GM12878 (cell line): Measurements from ENCODE around the gene MLF1. TPM values are rescaled to one million over a fixed set of nuclear protein-coding genes. Genes with fewer than 3 reads are reported as not detected.

Experiments
- ATAC-seq: fragments of 200-7000 bp; cut with Tn5 transposase; 3 replicates; pipeline ENCODE4 v1.9.1; 2020; ENCODE audit warnings: mild to moderate bottlenecking, moderate library complexity
- BruUV-seq: library from RNA; stranded (reverse); fragments of 400-500 nt; replicated peaks from 2 replicates; lab custom pipeline; 2021; lab: Mats Ljungman, UMichigan
- CTCF ChIA-PET: fragments of 300-600 bp; sonication (Branson Sonifier 250); formaldehyde crosslinking; extraction: SDS; loops from one replicate; lab custom pipeline; 2021; ENCODE audit warnings: inconsistent platforms; lab: Yijun Ruan, JAX
- POLR2A ChIA-PET: fragments of 350-600 bp; formaldehyde crosslinking; extraction: SDS; loops from one replicate; lab custom pipeline; 2021; ENCODE audit warnings: inconsistent platforms; lab: Charles Lee
- RAD21 ChIA-PET: fragments of 300-600 bp; sonication (Branson Sonifier 250); formaldehyde crosslinking; loops from one replicate; lab custom pipeline; 2023; ENCODE audit warnings: antibody characterized with exemption; ENCODE audit not compliant: unreplicated experiment; lab: Charles Lee
- SMC1A ChIA-PET: fragments of 300-600 bp; sonication (Branson Sonifier 250); formaldehyde crosslinking; loops from one replicate; lab custom pipeline; 2023; ENCODE audit not compliant: unreplicated experiment, uncharacterized antibody; lab: Charles Lee
- DNase-seq: peaks from one replicate; pipeline ENCODE4 v3.0.0-alpha.2; 2011; ENCODE audit warnings: low read depth, low spot score
- FAIRE-seq: peaks from 3 replicates; lab custom pipeline; 2011; peaks lifted over from hg19 to GRCh38; lab: Jason Lieb, UNC
- H2AFZ ChIP-seq: 2 replicates; pipeline ENCODE4 v1.6.0; 2011; ENCODE audit warnings: low read depth, low read length, control low read depth; ENCODE audit not compliant: control insufficient read depth
- H3K27ac ChIP-seq: 2 replicates; pipeline ENCODE4 v1.5.1; 2011; ENCODE audit warnings: control low read depth; ENCODE audit not compliant: control insufficient read depth, insufficient read depth
- H3K27me3 ChIP-seq, 2 experiments: replicated peaks in 1 of 2; 2 replicates each; pipeline versions ENCODE4 v1.6.0 to v1.6.1; 2011; ENCODE audit warnings: low read length in 1 of 2; ENCODE audit not compliant: control insufficient read depth in 2 of 2, insufficient read depth in 2 of 2
- H3K36me3 ChIP-seq, 2 experiments: 2 replicates each; pipeline ENCODE4 v1.5.1; 2011; ENCODE audit warnings: low read length in 1 of 2; ENCODE audit not compliant: control insufficient read depth in 2 of 2, insufficient read depth in 2 of 2
- H3K4me1 ChIP-seq: 2 replicates; pipeline ENCODE4 v1.6.1; 2011; ENCODE audit warnings: mild to moderate bottlenecking, low read length, moderate library complexity, mixed read lengths; ENCODE audit not compliant: control insufficient read depth, insufficient read depth
- H3K4me2 ChIP-seq: 2 replicates; pipeline ENCODE4 v1.6.0; 2011; ENCODE audit warnings: control low read depth; ENCODE audit not compliant: control insufficient read depth, insufficient read depth
- H3K4me3 ChIP-seq: fragments of 200-600 bp; sonication (generic); 2 replicates; pipeline ENCODE4 v1.5.1; 2016
- H3K79me2 ChIP-seq: 2 replicates; pipeline ENCODE4 v1.6.0; 2011; ENCODE audit warnings: low read length; ENCODE audit not compliant: control insufficient read depth, insufficient read depth
- H3K9ac ChIP-seq: 2 replicates; pipeline ENCODE4 v1.8.0; 2011; ENCODE audit warnings: low read length, control low read depth, mixed read lengths; ENCODE audit not compliant: control insufficient read depth, insufficient read depth
- H3K9me3 ChIP-seq: replicated peaks from 3 replicates; pipeline ENCODE4 v1.5.1; 2011; ENCODE audit warnings: mild to moderate bottlenecking, low read length; ENCODE audit not compliant: control insufficient read depth, insufficient read depth
- H4K20me1 ChIP-seq: 2 replicates; pipeline ENCODE4 v1.6.0; 2011; ENCODE audit not compliant: control insufficient read depth, insufficient read depth
- BRCA1 ChIP-seq: IDR thresholded peaks from 2 replicates; pipeline ENCODE4 v1.6.1; 2011; ENCODE audit warnings: low read depth, low read length, improper control_type of control experiment
- HDGF ChIP-seq: fragments of 450-650 bp; IDR thresholded peaks from 2 replicates; pipeline ENCODE4 v1.6.1; 2016; ENCODE audit warnings: antibody characterized with exemption
- IKZF1 ChIP-seq: fragments of 450-650 bp; conservative IDR thresholded peaks from 2 replicates; pipeline ENCODE4 v1.6.1; 2017; ENCODE audit warnings: antibody characterized with exemption, mild to moderate bottlenecking
- MEF2B ChIP-seq: fragments of 450-650 bp; IDR thresholded peaks from 2 replicates; pipeline ENCODE4 v1.6.1; 2018; ENCODE audit warnings: mild to moderate bottlenecking, moderate library complexity; ENCODE audit not compliant: partially characterized antibody, poor library complexity, severe bottlenecking
- MTA2 ChIP-seq: fragments of 450-650 bp; IDR thresholded peaks from 2 replicates; pipeline ENCODE4 v1.6.1; 2016; ENCODE audit warnings: low read depth, mild to moderate bottlenecking, moderate library complexity
- NBN ChIP-seq: fragments of 450-650 bp; IDR thresholded peaks from 2 replicates; pipeline ENCODE4 v1.6.1; 2016
- RB1 ChIP-seq: fragments of 450-650 bp; formaldehyde crosslinking; IDR thresholded peaks from 2 replicates; pipeline ENCODE4 v1.6.1; 2017; ENCODE audit warnings: mild to moderate bottlenecking, borderline replicate concordance
- WGBS: methylation state at CpG from one replicate; pipeline ENCODE4 v1.1.6; 2016; ENCODE audit warnings: low lambda C conversion rate; ENCODE audit not compliant: insufficient replicate concordance, insufficient coverage; ENCODE audit errors: missing lambda C conversion rate; 5-methylcytosine and 5-hydroxymethylcytosine counted together
- in situ Hi-C: fragments of 300-500 bp; cut with MboI; formaldehyde crosslinking; loops from 9 replicates; pipeline ENCODE4 v1.14.3; 2018; ENCODE audit warnings: mixed read lengths
- intact Hi-C: fragments of 100-400 bp; cut with micrococcal nuclease; formaldehyde crosslinking; loops from one replicate; pipeline ENCODE4 v1.14.2; 2022; ENCODE audit not compliant: unreplicated experiment
- polyA plus RNA-seq, 11 experiments: library from polyadenylated mRNA; depleted of rRNA in 4 of 11; unstranded in 6 of 11; stranded (reverse) in 5 of 11; fragments of >200 nt; fragmentation: Nextera tagmentation in 4 of 11; fragmentation: Illumina TruSeq in 1 of 11; extraction: Ambion mirVana in 4 of 11; extraction: Trizol in 1 of 11; gene quantifications; 1 replicate in 1 of 11; 2 replicates in 10 of 11; pipeline versions ENCODE4 v1.2.1 to v1.2.3, GENCODE V29; 2011 to 2016; ENCODE audit warnings: inconsistent platforms in 2 of 11, missing spikeins in 2 of 11, low read depth in 1 of 11
- total RNA-seq, 4 experiments: library from RNA; depleted of rRNA in 3 of 4; stranded (reverse); fragments of >200 nt in 3 of 4; fragmentation: Illumina TruSeq in 1 of 4; extraction: Trizol in 1 of 4; gene quantifications; 2 replicates each; pipeline versions ENCODE4 v1.2.1 to v1.2.3, GENCODE V29; 2013 to 2021
- TF ChIP-seq, protein P1 (sequence below): fragments of 450-650 bp; IDR thresholded peaks from 2 replicates; pipeline ENCODE4 v1.6.1; 2016; ENCODE audit warnings: mild to moderate bottlenecking
- TF ChIP-seq, protein P2 (sequence below): IDR thresholded peaks from 2 replicates; pipeline ENCODE4 v1.6.1; 2011; ENCODE audit warnings: low read depth, mild to moderate bottlenecking, low read length, moderate library complexity, borderline replicate concordance; ENCODE audit errors: extremely low read depth

The MLF1 gene
- total and polyA plus RNA-seq, 10 of the 15 experiments (the other 5 are each of a cell fraction or from before 2014, with no cell fraction given), result 0.19 to 0.69 (median 0.40) TPM; not detected in 2

DNA sequence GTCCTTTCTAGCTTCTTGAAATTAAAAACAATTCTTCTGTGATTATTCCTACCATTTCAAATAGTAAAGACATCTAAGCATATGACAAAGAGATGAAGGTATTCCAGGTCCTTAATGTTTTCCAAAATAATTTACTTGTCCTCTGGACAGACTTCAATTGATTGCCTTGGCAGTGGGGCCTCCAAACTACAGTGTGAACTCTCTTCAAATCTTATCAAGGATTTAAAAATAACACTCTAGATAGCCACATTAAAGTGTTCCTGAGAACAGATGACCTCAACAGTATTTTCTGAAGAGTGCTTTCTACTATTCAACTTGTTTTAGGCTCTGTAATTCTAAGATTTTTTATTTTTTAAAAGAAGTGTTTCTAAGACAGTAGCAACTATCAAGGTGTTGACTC lies 7.9 kb upstream of the MLF1 start:
- in situ Hi-C loops, result no loop called here
- H2AFZ ChIP-seq, result no peak overlapping the region
- DNase-seq (no peak), FAIRE-seq (no peak), ATAC-seq (no peak)
- H3K27ac ChIP-seq, result no peak overlapping the region
- TF ChIP-seq, protein P1, sequence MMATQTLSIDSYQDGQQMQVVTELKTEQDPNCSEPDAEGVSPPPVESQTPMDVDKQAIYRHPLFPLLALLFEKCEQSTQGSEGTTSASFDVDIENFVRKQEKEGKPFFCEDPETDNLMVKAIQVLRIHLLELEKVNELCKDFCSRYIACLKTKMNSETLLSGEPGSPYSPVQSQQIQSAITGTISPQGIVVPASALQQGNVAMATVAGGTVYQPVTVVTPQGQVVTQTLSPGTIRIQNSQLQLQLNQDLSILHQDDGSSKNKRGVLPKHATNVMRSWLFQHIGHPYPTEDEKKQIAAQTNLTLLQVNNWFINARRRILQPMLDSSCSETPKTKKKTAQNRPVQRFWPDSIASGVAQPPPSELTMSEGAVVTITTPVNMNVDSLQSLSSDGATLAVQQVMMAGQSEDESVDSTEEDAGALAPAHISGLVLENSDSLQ, result no peak
- TF ChIP-seq MTA2, result no peak
- RAD21 ChIA-PET, result no interaction called here
- no peaks in the 10 kb centered on the region; a peak in 1 of 4 replicates for H3K27me3 ChIP-seq
- CTCF ChIA-PET, result interaction anchor here (0.9 kb wide), 1 partner anchor 14 kb away, joined by 3 read pairs; no protein-coding TSS in a partner anchor
- H3K9ac ChIP-seq, result no peak overlapping the region
- no peaks in the 10 kb centered on the region; the same call in 2 of the 3 replicates for H3K9me3 ChIP-seq
- no peaks in the 10 kb centered on the region for H3K4me1 ChIP-seq
- BruUV-seq, result no TSS peak
- H3K4me2 ChIP-seq, result no peak overlapping the region
- H4K20me1 ChIP-seq, result no peaks in the 10 kb centered on the region
- intact Hi-C loops, result no loop called here
- H3K4me3 ChIP-seq, result no peak overlapping the region
- H3K79me2 ChIP-seq, result no peaks in the 10 kb centered on the region
- POLR2A ChIA-PET, result no interaction called here
- SMC1A ChIA-PET, result interaction anchor here (1.1 kb wide), 1 partner anchor 555 kb away, joined by 3 read pairs; no protein-coding TSS in a partner anchor
- no peaks in the 10 kb centered on the region for H3K36me3 ChIP-seq

DNA sequence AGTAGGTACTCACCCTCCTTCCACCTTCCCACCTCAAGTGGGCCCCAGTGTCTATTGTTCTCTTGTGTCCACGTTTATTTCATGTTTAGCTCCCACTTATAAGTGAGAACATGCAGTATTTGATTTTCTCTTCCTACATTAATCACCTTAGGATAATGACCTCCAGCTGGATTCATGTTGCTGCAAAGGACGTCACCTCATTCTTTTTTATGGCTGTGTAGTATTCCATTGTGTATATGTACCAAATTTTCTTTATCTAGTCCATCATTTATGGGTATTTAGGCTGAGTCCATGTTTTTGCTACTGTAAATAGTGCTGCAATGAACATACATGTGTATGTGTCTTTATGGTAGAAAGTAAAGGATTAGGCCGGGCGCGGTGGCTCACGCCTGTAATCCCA lies 5.9 kb upstream of the MLF1 start:
- H3K27ac ChIP-seq, result no peak overlapping the region
- no peaks in the 10 kb centered on the region for H3K4me1 ChIP-seq
- intact Hi-C loops, result no loop called here
- in situ Hi-C loops, result no loop called here
- H3K4me2 ChIP-seq, result no peak overlapping the region
- POLR2A ChIA-PET, result no interaction called here
- 71% methylated on average over 6 of the region's 6 CpGs for WGBS
- TF ChIP-seq IKZF1 (no peak), HDGF (no peak), BRCA1 (no peak), NBN (no peak), RB1 (no peak), MEF2B (no peak)
- TF ChIP-seq, protein P2, sequence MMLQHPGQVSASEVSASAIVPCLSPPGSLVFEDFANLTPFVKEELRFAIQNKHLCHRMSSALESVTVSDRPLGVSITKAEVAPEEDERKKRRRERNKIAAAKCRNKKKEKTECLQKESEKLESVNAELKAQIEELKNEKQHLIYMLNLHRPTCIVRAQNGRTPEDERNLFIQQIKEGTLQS, result no peak
- no peak overlapping the region for H3K9ac ChIP-seq
- RAD21 ChIA-PET, result no interaction called here
- H3K9me3 ChIP-seq, result no peaks in the 10 kb centered on the region
- no peak overlapping the region for H3K4me3 ChIP-seq
- 0 out of 4 replicates have a peak, but pooled peaks cover 0 to 2% of the 10 kb centered on the region in 2 experiments for H3K27me3 ChIP-seq
- CTCF ChIA-PET, result no interaction called here
- H4K20me1 ChIP-seq, result no peaks in the 10 kb centered on the region
- no TSS peak for BruUV-seq
- SMC1A ChIA-PET, result no interaction called here
- no peak for DNase-seq
- no peaks in the 10 kb centered on the region for H3K36me3 ChIP-seq
- FAIRE-seq, result no peak
- H2AFZ ChIP-seq, result no peak overlapping the region
- H3K79me2 ChIP-seq, result no peaks in the 10 kb centered on the region
- ATAC-seq, result no peak
